SJCRH30 (cell line): ENCODE measurements around the gene SI. TPM values are rescaled to one million over a fixed set of nuclear protein-coding genes. Genes with fewer than 3 reads are reported as not detected.
"Not testable (repeated sequence)": the region's sequence is repeated elsewhere in the genome, so short reads cannot be mapped to it uniquely, and the experiment has no call there.

Source experiments
- DNase-seq, 2 experiments: peaks; one replicate each; pipeline ENCODE4 v3.0.0-alpha.2; 2015 to 2020
- H3K27ac ChIP-seq: fragments of 250-450 bp; sonication (Bioruptor Pico); 2 replicates; pipeline ENCODE4 v1.5.1; 2020; ENCODE audit warnings: mild to moderate bottlenecking, moderate library complexity
- H3K27me3 ChIP-seq: fragments of 250-450 bp; sonication (Bioruptor Pico); 2 replicates; pipeline ENCODE4 v1.5.1; 2020; ENCODE audit warnings: mild to moderate bottlenecking, moderate library complexity
- H3K36me3 ChIP-seq: fragments of 250-450 bp; sonication (Bioruptor Pico); 2 replicates; pipeline ENCODE4 v1.5.1; 2020; ENCODE audit warnings: mild to moderate bottlenecking, moderate library complexity
- H3K4me1 ChIP-seq: fragments of 250-450 bp; sonication (Bioruptor Pico); 2 replicates; pipeline ENCODE4 v1.5.1; 2020; ENCODE audit warnings: mild to moderate bottlenecking, moderate library complexity
- H3K4me3 ChIP-seq: fragments of 250-450 bp; sonication (Bioruptor Pico); 2 replicates; pipeline ENCODE4 v1.5.1; 2020; ENCODE audit warnings: mild to moderate bottlenecking, moderate library complexity
- H3K9me3 ChIP-seq: fragments of 250-450 bp; sonication (Bioruptor Pico); replicated peaks from 2 replicates; pipeline ENCODE4 v1.5.1; 2020; ENCODE audit warnings: mild to moderate bottlenecking, moderate library complexity
- total RNA-seq: library from RNA; depleted of rRNA; stranded (reverse); fragments of >200 nt; shearing (Covaris generic); gene quantifications from 2 replicates; pipeline ENCODE4 v1.2.3, GENCODE V29; 2014; rRNA removed

The SI gene
- total RNA-seq: not detected in 2 replicates

DNA sequence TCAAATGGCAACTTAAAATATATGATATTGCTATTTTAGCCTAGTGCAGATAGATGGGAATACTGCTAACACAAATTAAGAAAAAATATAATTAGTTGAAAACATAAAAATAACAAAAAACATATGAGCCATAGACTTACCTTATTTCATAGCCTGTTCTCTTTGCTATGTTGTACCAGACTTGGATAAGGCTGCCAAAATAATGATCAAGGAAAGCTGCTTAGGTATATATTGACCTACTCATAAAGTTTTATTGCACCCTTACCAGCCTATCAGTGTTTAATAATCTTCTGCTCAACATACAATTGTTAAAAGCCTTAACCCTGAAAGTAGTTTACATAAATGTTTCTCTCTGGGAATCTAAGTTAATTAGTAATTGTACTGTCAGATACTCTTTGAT lies at the start of gene SI:
TSS of gene SI (minus strand) at position 204 of the 400 bp plus-strand sequence. CDS start 2,484 bp downstream, outside the sequence.
- Histone ChIP-seq H3K27me3 (no peaks in the 10 kb centered on the region), H3K36me3 (no peaks in the 10 kb centered on the region)
- DNase-seq: no peak

DNA sequence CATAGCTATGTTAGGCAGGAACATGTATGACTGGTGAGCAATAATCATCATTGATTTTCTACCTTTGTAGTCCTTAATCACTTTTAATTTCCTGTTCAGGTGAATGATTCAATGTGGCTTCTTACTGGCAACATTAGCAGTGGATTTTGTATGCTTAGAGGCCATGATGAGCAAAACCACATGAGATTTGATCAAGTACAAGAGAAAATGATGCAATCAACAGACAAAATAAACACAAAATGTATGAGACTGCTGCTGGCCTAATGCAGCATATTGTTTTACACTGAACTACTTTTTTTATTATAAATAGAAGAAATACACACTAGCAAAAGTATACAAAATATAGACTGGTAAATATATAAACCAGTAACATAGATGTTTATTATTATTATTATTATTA lies 47.5 kb upstream of the SI start:
- H3K27ac ChIP-seq: no peak overlapping the region
- no peaks in the 10 kb centered on the region for H3K36me3 ChIP-seq
- no peaks in the 10 kb centered on the region for H3K9me3 ChIP-seq
- no peaks in the 10 kb centered on the region for H3K27me3 ChIP-seq
- no peaks in the 10 kb centered on the region for H3K4me1 ChIP-seq
- DNase-seq: no peak
- H3K4me3 ChIP-seq: no peak overlapping the region

More for the DNA sequence above, at the start of gene SI:
- H3K27ac ChIP-seq: no peak within 1 kb of the TSS
- no peak within 1 kb of the TSS for H3K4me3 ChIP-seq
- no peaks in the 10 kb centered on the region for H3K9me3 ChIP-seq
- no peaks in the 10 kb centered on the region for H3K4me1 ChIP-seq

DNA sequence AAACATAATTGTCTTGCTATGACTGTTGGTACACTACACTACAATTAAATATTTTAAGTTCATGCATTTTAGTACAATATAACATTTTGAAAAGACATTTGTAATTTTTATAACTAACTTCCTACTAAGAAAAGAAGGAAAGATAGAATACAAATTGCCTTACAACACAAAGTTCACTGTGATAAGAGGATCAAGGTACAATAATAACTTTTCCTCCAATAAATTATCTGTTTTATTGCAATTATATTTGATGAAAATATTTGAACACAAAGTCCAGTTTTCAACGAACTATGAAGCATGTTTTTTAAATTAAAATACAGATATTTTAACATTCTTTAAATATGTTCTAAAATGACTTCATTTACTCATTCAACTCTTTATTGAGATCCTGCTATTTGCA lies 33.1 kb upstream of the SI start:
- Histone ChIP-seq H3K4me1 (no peaks in the 10 kb centered on the region), H3K9me3 (no peaks in the 10 kb centered on the region), H3K4me3 (no peak overlapping the region), H3K27me3 (no peaks in the 10 kb centered on the region), H3K27ac (no peak overlapping the region), H3K36me3 (no peaks in the 10 kb centered on the region)
- DNase-seq: no peak

DNA sequence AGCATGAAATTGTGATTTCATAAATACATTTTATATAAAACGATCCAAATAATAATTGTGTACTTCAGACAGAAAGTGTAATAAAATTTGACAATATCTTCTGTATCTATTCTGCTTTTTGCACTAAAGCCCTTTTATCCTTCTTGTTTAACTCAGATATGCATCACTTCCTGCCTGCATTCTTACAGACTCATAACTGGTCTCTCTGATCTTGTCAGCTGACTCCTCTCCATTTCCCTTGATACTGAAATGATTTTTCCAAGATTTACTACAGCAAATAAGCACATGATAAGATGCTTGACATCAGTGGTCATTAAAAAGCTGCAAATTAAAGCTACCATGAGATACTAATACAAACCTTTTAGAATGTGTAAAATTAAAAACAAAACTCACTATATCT lies 25.3 kb upstream of the SI start:
- Histone ChIP-seq H3K27me3 (no peaks in the 10 kb centered on the region), H3K27ac (no peak overlapping the region), H3K9me3 (no peaks in the 10 kb centered on the region), H3K4me1 (no peaks in the 10 kb centered on the region), H3K36me3 (no peaks in the 10 kb centered on the region), H3K4me3 (no peak overlapping the region)
- DNase-seq: no peak

DNA sequence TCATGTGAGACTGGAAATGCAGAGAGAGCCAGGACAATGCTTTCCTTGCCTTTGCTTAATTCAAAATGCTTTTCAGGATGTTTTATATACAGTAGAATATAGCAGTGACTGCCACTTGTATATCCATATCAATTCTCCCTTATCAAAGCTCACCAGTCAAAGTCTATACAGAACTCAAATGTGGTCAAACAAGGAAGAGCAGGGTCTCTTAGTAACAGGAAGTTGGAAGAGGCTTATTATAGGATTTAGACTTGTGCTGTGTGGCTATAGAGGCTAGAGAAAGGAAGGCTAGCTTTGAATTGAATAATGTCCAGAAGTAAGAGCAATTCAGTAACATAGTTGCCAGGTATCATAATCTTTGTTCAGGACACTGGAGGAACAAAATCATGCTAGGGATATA lies 4.4 kb upstream of the SI start:
- no peaks in the 10 kb centered on the region for H3K36me3 ChIP-seq
- DNase-seq: no peak
- H3K27ac ChIP-seq: no peak overlapping the region
- H3K4me1 ChIP-seq: no peaks in the 10 kb centered on the region
- no peaks in the 10 kb centered on the region for H3K9me3 ChIP-seq
- no peak overlapping the region for H3K4me3 ChIP-seq
- no peaks in the 10 kb centered on the region for H3K27me3 ChIP-seq

DNA sequence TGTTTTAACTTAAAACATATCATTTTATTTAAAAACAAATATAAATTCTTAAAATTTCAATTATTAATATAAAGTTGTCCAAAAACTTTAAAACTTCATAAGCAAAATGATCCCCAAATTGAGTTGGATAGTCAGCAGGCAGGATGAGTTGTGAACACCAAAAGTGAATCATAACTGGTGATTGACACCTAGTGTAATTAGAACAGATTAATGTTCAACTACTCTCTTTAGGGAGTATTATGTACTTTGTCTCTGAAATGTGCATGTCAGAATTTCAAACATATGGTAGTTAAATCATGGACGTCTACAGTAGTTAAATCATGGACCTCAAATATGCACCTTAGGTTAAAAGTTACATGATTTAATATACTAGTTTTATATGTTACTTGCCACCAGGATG lies 2.9 kb upstream of the SI start:
- H3K36me3 ChIP-seq: no peaks in the 10 kb centered on the region
- no peak overlapping the region for H3K27ac ChIP-seq
- no peak for DNase-seq
- no peaks in the 10 kb centered on the region for H3K4me1 ChIP-seq
- no peaks in the 10 kb centered on the region for H3K27me3 ChIP-seq
- no peaks in the 10 kb centered on the region for H3K9me3 ChIP-seq
- H3K4me3 ChIP-seq: no peak overlapping the region

DNA sequence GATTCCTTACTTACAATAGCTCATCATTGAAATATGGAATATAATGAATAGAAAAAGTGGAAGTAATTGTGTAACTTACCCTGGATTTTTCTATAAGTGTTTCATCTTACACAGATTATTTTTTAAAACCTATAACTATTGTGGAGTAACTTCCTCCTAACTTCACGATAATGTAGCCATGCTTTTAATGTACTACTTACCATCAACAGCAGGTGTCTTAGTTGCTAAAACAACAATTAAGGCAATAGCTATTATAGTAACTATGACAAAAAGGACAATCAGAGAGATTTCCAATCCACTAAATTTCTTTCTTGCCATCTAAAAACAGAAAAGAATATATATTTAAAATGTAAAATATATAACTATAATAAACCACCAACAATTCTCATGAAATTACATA lies 2.6 kb downstream of the SI start:
- Histone ChIP-seq H3K27ac (no peak overlapping the region), H3K9me3 (no peaks in the 10 kb centered on the region), H3K27me3 (no peaks in the 10 kb centered on the region), H3K36me3 (no peaks in the 10 kb centered on the region), H3K4me1 (no peaks in the 10 kb centered on the region), H3K4me3 (no peak overlapping the region)
- no peak for DNase-seq

DNA sequence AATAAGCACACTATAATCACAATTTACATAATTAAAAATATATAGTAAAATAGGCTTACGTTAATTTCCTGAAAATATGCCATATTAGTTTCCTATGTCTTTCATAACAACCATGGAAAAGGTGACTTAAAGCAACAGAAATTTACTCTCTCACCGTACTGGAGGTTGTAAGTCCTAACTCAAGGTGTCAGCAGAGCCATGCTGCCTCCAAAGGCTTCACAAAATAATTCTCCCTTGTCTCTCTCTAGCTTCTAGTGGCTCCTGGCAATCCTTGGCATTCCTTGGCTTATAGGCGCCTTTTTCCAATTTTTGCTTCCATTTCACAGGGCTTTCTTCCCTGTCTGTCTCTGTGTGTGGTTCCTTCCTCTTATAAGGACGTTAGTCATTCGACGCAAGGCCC lies 7.6 kb downstream of the SI start:
- H3K36me3 ChIP-seq: no peaks in the 10 kb centered on the region
- H3K27ac ChIP-seq: no peak overlapping the region
- H3K4me1 ChIP-seq: no peaks in the 10 kb centered on the region
- no peaks in the 10 kb centered on the region for H3K27me3 ChIP-seq
- DNase-seq: no peak
- H3K9me3 ChIP-seq: no peaks in the 10 kb centered on the region
- H3K4me3 ChIP-seq: no peak overlapping the region

DNA sequence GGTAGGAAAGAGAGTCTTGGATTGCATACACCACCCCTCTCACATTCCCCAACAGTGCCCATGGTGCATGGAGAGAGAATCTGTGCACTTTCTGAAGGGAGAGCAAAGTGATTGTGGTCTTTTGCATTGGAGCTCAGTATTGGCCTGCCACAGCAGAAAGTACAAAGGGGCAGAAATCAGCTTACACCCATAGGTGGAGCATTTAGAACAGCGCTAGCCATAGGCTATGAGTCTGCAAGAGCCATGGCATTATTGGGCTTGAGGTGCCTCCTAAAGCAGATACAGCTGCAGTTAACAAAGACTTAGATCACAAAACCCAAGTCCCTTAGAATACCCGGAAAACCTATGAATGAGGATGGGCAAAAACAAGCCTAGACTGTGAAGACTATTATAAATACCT lies 21.8 kb downstream of the SI start:
- no peaks in the 10 kb centered on the region for H3K4me1 ChIP-seq
- H3K27me3 ChIP-seq: no peaks in the 10 kb centered on the region
- no peaks in the 10 kb centered on the region for H3K36me3 ChIP-seq
- no peak overlapping the region for H3K27ac ChIP-seq
- H3K9me3 ChIP-seq: no peaks in the 10 kb centered on the region
- DNase-seq: no peak
- H3K4me3 ChIP-seq: no peak overlapping the region

DNA sequence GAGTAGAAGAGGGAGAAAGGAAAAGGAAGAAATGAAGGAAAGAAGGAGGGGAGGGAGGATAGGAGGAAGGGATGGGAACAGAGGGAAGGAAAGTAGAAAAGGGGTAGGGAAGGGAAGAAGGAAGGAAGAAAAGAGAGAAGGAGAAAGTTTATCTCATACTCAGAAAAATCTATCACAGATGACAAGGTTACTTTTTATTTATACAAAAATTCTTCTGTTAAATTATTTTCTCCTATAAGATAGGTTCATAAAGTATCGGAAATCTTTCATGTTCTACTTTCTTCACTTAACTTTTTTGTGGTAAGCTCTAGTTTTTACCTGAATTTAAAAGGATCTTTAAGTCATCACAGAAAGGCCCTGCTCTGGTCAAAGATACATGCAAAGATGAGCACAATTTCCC lies 38.1 kb downstream of the SI start:
- Histone ChIP-seq H3K4me3 (no peak overlapping the region), H3K9me3 (no peaks in the 10 kb centered on the region), H3K4me1 (no peaks in the 10 kb centered on the region), H3K27me3 (no peaks in the 10 kb centered on the region), H3K27ac (no peak overlapping the region), H3K36me3 (no peaks in the 10 kb centered on the region)
- DNase-seq: no peak

DNA sequence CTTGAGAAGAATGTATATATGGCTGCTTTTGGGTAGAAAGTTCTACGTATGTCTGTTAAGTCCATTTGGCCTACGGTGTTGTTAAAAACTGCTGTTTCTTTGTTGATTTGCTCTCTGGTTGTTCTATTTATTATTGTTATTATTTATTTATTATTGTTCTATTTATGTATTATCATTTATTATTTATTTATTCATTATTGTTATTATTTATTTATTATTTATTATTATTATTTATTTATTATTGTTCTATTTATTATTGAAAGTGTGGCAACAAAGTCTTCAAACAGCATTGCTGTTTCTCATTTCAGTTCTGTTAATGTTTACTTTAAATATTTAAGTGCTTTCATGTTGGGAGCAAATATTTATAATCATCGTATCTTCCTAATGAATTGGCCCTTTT lies 66.7 kb downstream of the SI start:
- DNase-seq: no peak
- H3K4me1 ChIP-seq: no peaks in the 10 kb centered on the region
- H3K36me3 ChIP-seq: no peaks in the 10 kb centered on the region
- H3K4me3 ChIP-seq: no peak overlapping the region
- no peaks in the 10 kb centered on the region for H3K27me3 ChIP-seq
- no peak overlapping the region for H3K27ac ChIP-seq
- no peaks in the 10 kb centered on the region for H3K9me3 ChIP-seq

DNA sequence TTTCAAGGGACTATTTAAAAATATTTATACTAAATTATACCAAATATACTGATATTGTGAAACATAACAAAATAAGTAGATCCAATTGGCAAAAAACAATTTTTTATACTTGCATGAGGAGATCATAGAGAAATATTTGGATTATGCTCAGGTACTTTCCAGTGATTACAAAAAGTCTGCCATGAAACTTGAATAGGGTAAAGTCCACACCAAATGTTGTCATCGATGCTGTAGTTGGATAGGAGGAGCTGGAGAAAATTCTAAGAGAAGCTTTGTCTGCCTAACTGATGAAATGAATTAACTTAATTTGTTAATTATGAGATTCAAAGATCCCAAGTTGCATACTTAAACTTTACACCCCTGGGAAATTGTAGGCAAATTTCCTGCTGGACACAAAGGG lies 93.3 kb downstream of the SI start:
- H3K27me3 ChIP-seq: no peaks in the 10 kb centered on the region
- no peak overlapping the region for H3K27ac ChIP-seq
- no peaks in the 10 kb centered on the region for H3K4me1 ChIP-seq
- H3K4me3 ChIP-seq: no peak overlapping the region
- DNase-seq: no peak
- H3K9me3 ChIP-seq: no peaks in the 10 kb centered on the region
- no peaks in the 10 kb centered on the region for H3K36me3 ChIP-seq

DNA sequence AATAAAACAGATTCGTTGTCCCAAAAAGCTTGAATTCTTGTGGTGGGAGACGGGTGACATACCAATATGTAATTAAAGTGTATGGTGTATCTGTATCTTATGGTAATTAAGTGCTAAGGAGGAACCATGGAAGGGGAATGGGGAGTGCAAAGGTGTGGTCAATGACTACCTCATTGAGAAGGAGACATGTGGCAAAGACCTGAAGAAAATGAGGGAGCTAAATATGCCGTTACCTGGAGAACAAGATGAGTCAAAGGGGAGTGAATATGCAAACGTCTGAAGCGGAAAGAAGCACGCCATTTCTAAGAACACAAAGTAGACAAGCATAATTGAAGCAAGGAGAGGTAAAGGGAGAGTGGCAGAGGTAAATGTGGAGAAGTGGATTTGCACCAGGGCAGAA lies 115.7 kb downstream of the SI start:
- Histone ChIP-seq H3K4me3 (no peak overlapping the region), H3K36me3 (no peaks in the 10 kb centered on the region), H3K27me3 (no peaks in the 10 kb centered on the region), H3K4me1 (no peaks in the 10 kb centered on the region), H3K27ac (no peak overlapping the region), H3K9me3 (no peaks in the 10 kb centered on the region)
- no peak for DNase-seq

DNA sequence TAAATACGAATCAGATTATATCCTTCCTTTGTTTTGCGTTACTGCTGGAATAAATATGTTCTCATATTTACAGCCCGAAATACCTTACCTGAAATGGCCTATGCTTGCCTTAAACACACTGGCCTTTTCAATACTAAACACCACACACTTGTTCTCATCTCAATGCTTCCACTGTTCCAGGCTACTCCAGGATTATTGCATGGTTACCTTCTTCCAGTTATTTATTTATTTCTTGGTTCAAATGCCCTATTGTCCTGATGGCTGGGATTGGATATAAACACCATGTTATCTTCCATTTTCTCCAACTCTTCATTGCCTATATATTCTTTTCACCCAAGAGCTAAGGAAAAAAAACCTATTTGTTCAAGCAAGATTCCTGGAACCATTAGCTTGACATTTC lies 125.3 kb downstream of the SI start:
- H3K27me3 ChIP-seq: no peaks in the 10 kb centered on the region
- no peaks in the 10 kb centered on the region for H3K4me1 ChIP-seq
- no peak for DNase-seq
- no peaks in the 10 kb centered on the region for H3K36me3 ChIP-seq
- no peak overlapping the region for H3K4me3 ChIP-seq
- no peaks in the 10 kb centered on the region for H3K9me3 ChIP-seq
- no peak overlapping the region for H3K27ac ChIP-seq

DNA sequence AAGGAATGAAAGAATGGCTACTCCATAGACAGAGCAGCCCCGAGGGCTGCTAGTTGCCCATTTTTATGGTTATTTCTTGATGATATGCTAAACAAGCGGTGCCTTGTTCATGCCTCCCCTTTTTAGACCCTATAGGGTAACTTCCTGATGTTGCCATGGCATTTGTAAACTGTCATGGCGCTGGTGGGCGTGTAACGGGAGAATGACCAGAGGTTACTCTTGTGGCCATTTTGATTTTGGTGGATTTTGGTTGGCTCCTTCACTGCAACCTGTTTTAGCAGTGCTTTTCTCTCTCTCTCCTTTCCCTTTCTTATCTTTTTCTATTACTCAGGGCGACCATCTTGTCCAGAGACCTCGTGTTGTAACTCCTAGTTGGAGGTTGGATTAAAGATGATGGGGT lies 126.9 kb downstream of the SI start:
- not testable (repeated sequence) for H3K4me1 ChIP-seq, H3K27ac ChIP-seq, H3K9me3 ChIP-seq, DNase-seq, H3K27me3 ChIP-seq, H3K4me3 ChIP-seq, H3K36me3 ChIP-seq

DNA sequence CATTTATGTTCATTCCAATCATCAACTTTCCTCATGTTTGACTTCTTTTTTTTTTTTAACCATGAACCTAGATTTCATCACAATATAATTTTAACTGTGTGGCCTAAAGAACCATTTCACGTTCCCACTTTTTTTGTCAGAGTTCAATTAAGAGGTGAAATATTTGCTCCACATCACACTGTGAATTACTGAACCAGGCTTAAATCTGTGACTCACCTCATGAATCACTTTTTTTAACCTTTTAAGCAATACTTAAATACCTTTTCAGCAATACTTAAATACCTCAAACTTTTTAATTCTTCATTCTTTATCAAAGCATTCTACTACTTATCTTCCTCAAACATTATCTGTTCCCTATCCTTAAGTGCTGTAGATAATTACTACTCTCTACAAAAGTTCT lies 137.6 kb downstream of the SI start:
- Histone ChIP-seq H3K4me1 (no peaks in the 10 kb centered on the region), H3K9me3 (no peaks in the 10 kb centered on the region), H3K27me3 (no peaks in the 10 kb centered on the region), H3K36me3 (no peaks in the 10 kb centered on the region), H3K27ac (no peak overlapping the region), H3K4me3 (no peak overlapping the region)
- DNase-seq: no peak

DNA sequence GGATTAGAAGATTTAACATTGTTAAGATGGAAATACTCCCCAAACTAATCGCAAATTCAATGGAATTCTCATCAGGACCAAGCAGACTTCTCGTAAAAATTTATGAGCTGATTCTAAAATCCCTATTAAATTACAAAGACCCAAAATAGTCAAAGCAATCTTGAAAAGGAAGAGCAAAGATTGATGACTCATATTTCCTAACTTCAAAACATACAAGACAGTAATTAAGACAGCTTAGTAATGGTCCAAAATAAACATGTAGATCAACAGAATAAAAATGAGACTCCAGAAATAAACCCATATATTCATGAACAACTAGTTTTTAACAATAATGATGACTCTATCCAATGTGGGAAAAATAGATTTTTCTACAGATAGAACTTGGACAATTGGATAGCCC lies 148.7 kb downstream of the SI start:
- Histone ChIP-seq H3K27ac (no peak overlapping the region), H3K4me3 (no peak overlapping the region), H3K9me3 (no peaks in the 10 kb centered on the region), H3K4me1 (no peaks in the 10 kb centered on the region), H3K27me3 (no peaks in the 10 kb centered on the region), H3K36me3 (no peaks in the 10 kb centered on the region)
- no peak for DNase-seq
